Mucosa of rectum (tissue), 2 donors: ENCODE measurements around the gene ZNF438.
"Not testable (repeated sequence)": the region's sequence is repeated elsewhere in the genome, so short reads cannot be mapped to it uniquely, and the experiment has no call there.

Experiments
- H3K27ac ChIP-seq, 2 donors: one replicate each; pipeline ENCODE4 v1.7.0; 2013; ENCODE audit warnings: inconsistent platforms in 2 of 2, low read depth in 2 of 2, low read length in 2 of 2
- H3K27me3 ChIP-seq, 2 donors: one replicate each; pipeline ENCODE4 v1.7.0; 2013; ENCODE audit warnings: low read length in 2 of 2; ENCODE audit not compliant: control insufficient read depth in 2 of 2, insufficient read depth in 2 of 2
- H3K36me3 ChIP-seq, 2 donors: one replicate each; pipeline ENCODE4 v1.7.0; 2013; ENCODE audit warnings: low read length in 2 of 2; ENCODE audit not compliant: control insufficient read depth in 2 of 2, insufficient read depth in 2 of 2
- H3K4me1 ChIP-seq, 2 donors: one replicate each; pipeline ENCODE4 v1.7.0; 2013; ENCODE audit warnings: low read length in 2 of 2, mild to moderate bottlenecking in 1 of 2; ENCODE audit not compliant: control insufficient read depth in 2 of 2, insufficient read depth in 2 of 2
- H3K4me3 ChIP-seq, 2 donors: one replicate each; pipeline ENCODE4 v1.7.0; 2013; ENCODE audit warnings: low read length in 2 of 2
- H3K9ac ChIP-seq, 2 donors: one replicate each; pipeline ENCODE4 v1.7.0; 2013; ENCODE audit warnings: low read length in 2 of 2, low read depth in 1 of 2, mild to moderate bottlenecking in 1 of 2
- H3K9me3 ChIP-seq, 2 donors: one replicate each; pipeline ENCODE4 v1.7.0; 2013; ENCODE audit warnings: low read length in 2 of 2; ENCODE audit not compliant: control insufficient read depth in 2 of 2
- donor health status: healthy.
- donor health status: Normal muscosa, but diverticular disease.

Gene ZNF438

DNA sequence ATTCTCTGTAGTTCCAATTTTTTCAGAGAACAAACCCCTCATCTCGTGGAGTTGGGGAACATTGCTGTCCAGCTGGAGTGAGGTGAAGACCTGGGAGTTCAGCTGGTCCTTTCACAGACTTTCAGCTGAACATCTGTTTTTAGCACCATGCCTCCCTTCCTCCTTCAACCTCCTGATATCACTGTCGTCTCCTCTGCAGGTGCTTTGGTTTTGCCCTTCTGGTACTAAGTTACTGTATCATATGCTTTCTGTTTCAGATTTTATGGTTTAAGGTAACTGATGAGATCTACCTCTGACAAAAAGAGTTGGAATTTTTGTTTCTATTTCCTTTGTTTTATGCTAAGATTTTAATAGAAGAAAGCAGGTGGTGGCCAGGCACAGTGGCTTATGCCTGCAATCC, 102.9 kb downstream of the ZNF438 start:
- no peak overlapping the region for H3K27ac ChIP-seq

DNA sequence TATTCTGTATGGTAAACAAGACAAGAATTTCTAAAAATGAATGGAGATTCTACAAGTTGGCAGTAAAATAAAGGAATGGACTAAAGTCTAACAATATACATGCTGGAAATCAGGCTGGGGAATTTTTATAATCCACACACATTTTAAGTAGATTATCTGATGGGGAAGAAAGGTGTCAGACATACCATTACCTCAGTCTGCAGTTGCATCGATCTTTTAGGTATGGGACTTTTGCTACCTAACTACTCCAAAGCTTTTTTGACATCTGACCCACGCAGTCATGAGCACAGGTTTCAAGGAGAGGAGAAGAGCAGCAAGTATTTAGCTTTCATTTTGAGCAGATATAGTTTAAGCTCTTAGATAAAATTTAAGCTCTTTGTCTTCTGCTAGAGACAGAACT, 113.0 kb downstream of the ZNF438 start:
- Histone ChIP-seq H3K4me1 (no peaks in the 10 kb centered on the region), H3K4me3 (no peak overlapping the region), H3K27me3 (no peaks in the 10 kb centered on the region), H3K9ac (no peak overlapping the region), H3K27ac (no peak overlapping the region), H3K36me3 (no peaks in the 10 kb centered on the region), H3K9me3 (no peaks in the 10 kb centered on the region)

More for the DNA sequence above, 102.9 kb downstream of the ZNF438 start:
- no peak overlapping the region for H3K9ac ChIP-seq
- H3K4me1 ChIP-seq, result no peaks in the 10 kb centered on the region
- no peaks in the 10 kb centered on the region for H3K27me3 ChIP-seq
- no peak overlapping the region for H3K4me3 ChIP-seq
- peaks cover 0 to 4% of the 10 kb centered on the region in 2 donors for H3K36me3 ChIP-seq
- peaks cover 3% of the 10 kb centered on the region in 2 donors for H3K9me3 ChIP-seq

DNA sequence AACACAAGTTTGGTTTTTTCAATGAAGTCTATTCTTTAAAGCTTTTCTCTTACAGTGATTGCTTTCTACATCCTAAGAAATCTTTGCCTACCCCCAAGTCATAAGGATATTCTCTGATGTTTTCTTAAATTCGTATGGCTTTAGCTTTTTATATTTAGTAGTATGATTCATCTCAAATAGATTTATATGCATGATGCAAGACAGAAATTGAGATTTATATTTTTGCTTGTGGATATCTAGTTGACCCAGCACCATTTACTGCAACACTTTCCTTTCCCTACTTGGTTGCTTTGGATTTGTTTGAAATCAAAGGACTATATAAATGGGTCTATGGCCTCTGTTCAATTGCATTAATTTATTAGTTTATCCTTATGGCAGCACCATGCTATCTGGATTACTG, 113.9 kb downstream of the ZNF438 start:
- no peak overlapping the region for H3K4me3 ChIP-seq
- no peaks in the 10 kb centered on the region for H3K36me3 ChIP-seq
- H3K27me3 ChIP-seq, result no peaks in the 10 kb centered on the region
- no peaks in the 10 kb centered on the region for H3K4me1 ChIP-seq
- no peaks in the 10 kb centered on the region for H3K9me3 ChIP-seq
- H3K9ac ChIP-seq, result no peak overlapping the region
- no peak overlapping the region for H3K27ac ChIP-seq

DNA sequence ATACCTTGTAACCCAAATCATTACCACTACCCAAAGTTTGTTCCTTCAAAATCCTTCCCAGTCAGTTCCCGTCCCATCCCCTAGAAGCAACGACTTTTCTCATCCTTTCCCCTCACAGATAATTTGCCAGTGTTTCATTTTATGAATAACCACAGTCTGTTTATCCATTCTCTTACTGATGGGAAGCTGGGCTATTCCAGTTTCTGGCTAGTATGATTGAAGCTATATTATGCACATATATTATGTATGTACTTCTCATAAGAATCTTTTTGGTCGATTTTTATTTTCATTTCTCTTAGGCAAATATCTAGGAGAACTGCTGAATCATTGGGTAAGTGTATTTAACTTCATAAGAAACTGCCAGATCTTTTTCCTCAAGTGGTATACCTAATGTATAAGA, 114.6 kb downstream of the ZNF438 start:
- Histone ChIP-seq H3K27ac (no peak overlapping the region), H3K9ac (no peak overlapping the region), H3K9me3 (no peaks in the 10 kb centered on the region), H3K4me1 (no peaks in the 10 kb centered on the region), H3K36me3 (no peaks in the 10 kb centered on the region), H3K27me3 (no peaks in the 10 kb centered on the region), H3K4me3 (no peak overlapping the region)

DNA sequence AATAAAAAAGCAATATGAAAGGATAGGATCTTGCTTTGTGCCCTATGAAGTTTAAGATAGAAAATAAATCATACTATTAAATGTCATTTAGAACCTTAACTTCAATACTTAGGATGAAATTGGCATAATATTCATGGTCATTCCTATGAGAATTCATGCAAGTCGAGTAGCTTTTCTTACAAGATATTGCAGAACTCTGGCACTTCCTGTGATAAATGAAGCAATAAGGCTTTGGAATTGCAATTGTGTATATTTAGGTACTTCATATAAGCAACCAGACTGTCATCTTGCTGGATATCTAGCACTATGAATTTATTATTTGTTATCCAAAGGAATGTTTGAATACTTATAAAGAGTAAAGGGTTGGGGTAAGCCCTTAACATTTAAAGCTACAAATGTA, 116.5 kb downstream of the ZNF438 start:
- Histone ChIP-seq H3K27ac (no peak overlapping the region), H3K36me3 (no peaks in the 10 kb centered on the region), H3K4me3 (no peak overlapping the region), H3K9me3 (no peaks in the 10 kb centered on the region), H3K9ac (no peak overlapping the region), H3K27me3 (no peaks in the 10 kb centered on the region), H3K4me1 (no peaks in the 10 kb centered on the region)

DNA sequence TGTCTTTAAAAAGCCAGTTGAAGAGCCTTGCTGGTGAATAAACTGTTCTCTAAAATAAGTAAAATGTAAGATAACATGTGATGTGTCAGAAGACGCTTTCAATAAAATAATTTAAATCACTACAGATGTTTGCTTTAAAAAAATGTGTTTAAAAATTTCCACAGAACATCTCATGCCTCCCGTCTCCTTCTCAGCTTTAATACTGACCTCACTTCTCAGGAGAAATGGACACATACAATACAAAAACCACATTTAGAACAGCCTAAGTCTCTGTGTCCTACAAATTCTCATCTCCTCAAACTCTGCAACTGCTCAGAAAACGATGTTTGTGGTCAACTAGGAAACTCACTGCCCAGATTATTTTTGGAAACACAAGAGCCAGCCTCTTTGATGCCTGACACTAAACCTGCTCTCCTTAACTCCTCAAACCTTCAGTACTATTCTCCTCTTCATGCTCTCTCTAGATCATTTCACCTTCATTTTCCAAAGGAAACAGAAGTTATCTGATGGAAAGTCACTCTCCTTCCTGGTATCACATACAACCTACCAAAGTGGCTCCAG, 120.3 kb downstream of the ZNF438 start:
- no peak overlapping the region for H3K27ac ChIP-seq
- no peaks in the 10 kb centered on the region for H3K9me3 ChIP-seq
- no peak overlapping the region for H3K4me3 ChIP-seq

DNA sequence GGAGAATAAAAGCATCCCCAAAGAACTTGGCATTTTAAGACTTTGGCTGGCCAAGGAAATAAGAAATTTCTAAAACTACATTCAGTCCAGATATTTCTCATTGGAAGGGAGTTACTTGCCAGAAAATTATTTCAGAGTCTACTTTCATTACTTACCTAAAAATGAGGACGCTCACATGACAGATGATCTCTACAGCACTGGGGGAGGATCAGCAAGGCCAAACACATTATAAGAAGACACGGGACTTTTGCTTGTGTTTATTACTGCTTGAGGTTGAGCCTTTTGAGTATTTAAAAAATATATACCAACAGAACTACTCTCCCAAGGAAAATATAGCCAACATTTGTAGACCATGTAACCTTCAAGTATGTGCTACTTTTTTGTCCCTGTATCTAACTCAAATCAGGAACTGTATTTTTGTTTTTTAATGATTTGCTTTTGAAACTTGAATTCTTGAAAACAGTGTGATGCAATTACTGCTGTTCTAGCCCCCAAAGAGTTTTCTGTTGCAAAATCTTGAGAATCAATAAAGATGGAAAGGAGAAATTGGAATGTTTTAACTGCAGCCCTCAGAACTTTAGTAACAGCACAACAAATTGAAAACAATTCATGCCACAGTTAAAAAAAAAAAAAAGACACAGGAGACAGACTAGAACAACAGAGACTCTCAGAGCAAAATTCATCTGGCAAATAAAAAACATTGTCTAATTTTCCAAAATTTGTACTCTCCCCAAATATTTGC, 128.1 kb downstream of the ZNF438 start:
- Histone ChIP-seq H3K36me3 (peaks cover 0 to 5% of the 10 kb centered on the region in 2 donors), H3K4me3 (no peak overlapping the region), H3K9ac (no peak overlapping the region), H3K27me3 (no peaks in the 10 kb centered on the region), H3K9me3 (no peaks in the 10 kb centered on the region), H3K27ac (no peak overlapping the region), H3K4me1 (no peaks in the 10 kb centered on the region)

More for the DNA sequence above, 120.3 kb downstream of the ZNF438 start:
- no peak overlapping the region for H3K9ac ChIP-seq
- no peaks in the 10 kb centered on the region for H3K4me1 ChIP-seq
- H3K27me3 ChIP-seq, result no peaks in the 10 kb centered on the region
- H3K36me3 ChIP-seq, result peaks cover 0 to 5% of the 10 kb centered on the region in 2 donors

DNA sequence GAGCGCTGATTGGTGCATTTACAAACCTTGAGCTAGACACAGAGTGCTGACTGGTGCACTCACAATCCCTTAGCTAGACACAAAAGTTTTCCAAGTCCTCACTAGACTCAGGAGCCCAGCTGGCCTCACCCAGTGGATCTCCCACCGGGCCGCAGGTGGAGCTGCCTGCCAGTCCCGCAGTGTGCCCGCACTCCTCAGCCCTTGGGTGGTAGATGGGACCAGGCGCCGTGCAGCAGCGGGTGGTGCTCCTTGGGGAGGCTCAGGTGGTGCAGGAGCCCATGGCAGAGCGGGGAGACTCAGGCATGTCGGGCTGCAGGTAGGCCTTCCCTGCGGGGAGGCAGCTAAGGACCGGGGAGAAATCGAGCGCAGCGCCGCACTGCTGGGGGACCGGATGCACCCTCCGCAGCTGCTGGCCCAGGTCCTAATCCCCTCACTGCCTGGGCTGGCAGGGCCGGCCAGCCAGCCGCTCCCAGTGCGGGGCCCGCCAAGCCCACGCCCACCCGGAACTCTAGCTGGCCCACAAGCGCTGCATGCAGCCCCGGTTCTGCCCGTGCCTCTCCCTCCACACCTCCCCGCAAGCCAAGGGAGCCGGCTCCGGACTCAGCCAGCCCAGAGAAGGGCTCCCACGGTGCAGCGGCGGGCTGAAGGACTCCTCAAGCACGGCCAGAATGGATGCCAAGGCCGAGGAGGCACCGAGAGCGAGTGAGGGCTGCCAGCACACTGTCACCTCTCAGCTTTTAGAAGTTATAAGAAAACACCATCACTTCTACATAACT, 128.9 kb downstream of the ZNF438 start:
- no peaks in the 10 kb centered on the region for H3K27me3 ChIP-seq
- no peak overlapping the region for H3K27ac ChIP-seq
- no peaks in the 10 kb centered on the region for H3K9me3 ChIP-seq
- H3K4me1 ChIP-seq, result no peaks in the 10 kb centered on the region
- no peak overlapping the region for H3K4me3 ChIP-seq
- H3K9ac ChIP-seq, result no peak overlapping the region
- H3K36me3 ChIP-seq, result no peaks in the 10 kb centered on the region

DNA sequence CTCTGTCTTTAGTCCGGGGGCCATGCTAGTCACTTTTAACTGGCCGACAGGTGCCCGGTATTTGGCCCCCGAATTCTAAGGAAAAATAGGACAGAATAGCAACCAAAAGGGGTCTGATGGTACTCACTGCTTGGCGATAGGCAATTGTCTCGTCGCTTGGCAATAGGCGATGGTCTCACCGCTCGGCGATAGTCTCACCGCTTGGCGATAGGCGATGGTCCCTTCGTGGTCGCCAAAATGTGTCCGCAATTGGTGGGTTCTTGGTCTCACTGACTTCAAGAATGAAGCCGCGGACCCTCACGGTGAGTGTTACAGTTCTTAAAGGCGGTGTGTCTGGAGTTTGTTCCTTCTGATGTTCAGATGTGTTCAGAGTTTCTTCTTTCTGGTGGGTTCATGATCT, 130.2 kb downstream of the ZNF438 start:
- not testable (repeated sequence) for H3K27ac ChIP-seq, H3K9me3 ChIP-seq, H3K4me1 ChIP-seq, H3K4me3 ChIP-seq, H3K9ac ChIP-seq, H3K36me3 ChIP-seq, H3K27me3 ChIP-seq

DNA sequence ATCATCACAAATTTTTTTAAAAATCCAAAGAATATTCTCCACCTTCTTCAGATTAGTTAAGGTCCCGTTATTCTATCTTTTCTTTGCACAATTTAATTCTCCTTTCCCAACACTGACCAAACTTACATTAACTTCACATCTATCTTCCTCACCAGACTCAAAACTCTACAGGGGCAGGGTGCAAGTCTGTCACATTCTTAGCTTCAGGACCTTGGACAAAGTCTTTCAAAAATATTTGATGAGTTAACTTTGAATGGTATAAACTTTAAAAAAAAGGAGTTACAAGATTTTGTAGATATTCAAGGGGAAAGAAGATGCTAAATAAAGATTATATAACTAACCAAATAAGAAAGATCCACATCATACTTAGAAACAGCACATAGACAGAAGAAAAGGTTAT, 132.7 kb downstream of the ZNF438 start:
- Histone ChIP-seq H3K9ac (no peak overlapping the region), H3K4me3 (no peak overlapping the region), H3K27ac (no peak overlapping the region), H3K9me3 (no peaks in the 10 kb centered on the region), H3K36me3 (no peaks in the 10 kb centered on the region), H3K4me1 (no peaks in the 10 kb centered on the region), H3K27me3 (no peaks in the 10 kb centered on the region)
